ENCODE results near the gene MIF4GD. TPM values are rescaled to one million over a fixed set of nuclear protein-coding genes. Genes with fewer than 3 reads are reported as not detected.

Gene MIF4GD
- total and polyA plus RNA-seq, 2 donors (not counting 1 experiment from before 2014, with no cell fraction given) = 6.3 to 10.3 TPM

DNA sequence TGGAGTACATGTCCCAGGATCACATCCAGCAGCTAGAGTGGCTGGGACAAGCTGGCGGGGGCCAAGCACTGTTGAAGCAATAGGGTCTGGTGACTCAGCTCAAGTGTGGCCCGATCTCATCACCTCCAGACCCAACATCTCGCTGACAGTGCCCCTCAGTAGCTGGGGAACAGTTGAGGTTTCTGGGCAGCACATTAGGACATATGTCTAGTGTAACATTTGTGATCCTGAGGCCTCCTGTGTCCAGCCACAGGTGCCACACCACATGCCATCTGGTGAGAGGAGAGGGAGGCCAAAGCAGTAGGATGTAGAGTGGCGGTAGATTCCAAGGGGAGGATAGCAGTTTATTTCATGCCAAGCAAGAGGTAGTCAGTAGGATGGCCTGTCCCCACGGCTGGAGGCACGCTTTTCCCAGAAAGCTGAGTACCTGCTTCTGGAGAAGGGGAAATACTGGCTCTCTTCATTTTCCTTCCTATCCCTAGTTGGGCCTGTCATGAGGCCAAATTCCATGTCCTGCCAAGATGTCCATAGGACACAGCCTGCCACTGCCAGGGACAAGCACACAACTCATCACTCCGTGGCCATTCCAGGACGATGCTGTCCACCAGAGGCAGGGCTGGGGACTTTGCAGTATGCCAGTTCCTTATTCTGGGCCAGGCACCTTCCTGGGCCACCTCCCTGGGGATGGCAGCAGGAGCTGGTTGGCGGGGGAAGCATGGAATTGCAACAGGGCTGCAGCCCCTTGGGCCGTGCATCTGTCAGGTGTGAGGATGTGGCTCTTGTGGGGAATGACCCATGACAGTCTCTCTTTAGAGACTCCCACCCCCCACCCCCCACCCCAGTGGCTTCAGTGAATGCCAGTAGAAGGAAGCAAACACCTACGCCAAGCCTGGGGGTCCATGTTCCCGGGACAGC, 33.7 kb downstream of the MIF4GD start:
- Histone ChIP-seq H3K27me3 (ENCODE audit: control insufficient read depth, insufficient read depth, low read length) (no peaks in the 10 kb centered on the region), H3K27ac (ENCODE audit: insufficient read depth, low read length) (no peak overlapping the region), H2AFZ (ENCODE audit: low read length) (no peak overlapping the region), H3K4me1 (ENCODE audit: control insufficient read depth, extremely low read depth, insufficient read depth, low read length) (peaks cover 3% of the 10 kb centered on the region), H3K36me3 (ENCODE audit: control insufficient read depth, insufficient read depth, low read length) (peaks cover 47% of the 10 kb centered on the region), H3K9ac (ENCODE audit: insufficient read depth, low read length) (no peak overlapping the region), H3K79me2 (ENCODE audit: control insufficient read depth, insufficient read depth, low read length) (no peaks in the 10 kb centered on the region), H4K20me1 (ENCODE audit: control insufficient read depth, extremely low read depth, insufficient read depth, low read length) (no peaks in the 10 kb centered on the region), H3K9me3 (ENCODE audit: control insufficient read depth, insufficient read depth, low read depth, low read length) (no peaks in the 10 kb centered on the region), H3K4me2 (ENCODE audit: extremely low read depth, insufficient read depth, low read length) (no peak overlapping the region), H3K4me3 (replicated peaks in 1 of 4; ENCODE audit: control extremely low read depth in 1 of 4, insufficient read depth in 1 of 4, low read depth in 3 of 4, low read length in 4 of 4) (no peak overlapping the region)
- no peak for DNase-seq (ENCODE audit: low read depth in 2 of 2)
- TF ChIP-seq EZH2 (IDR thresholded peaks at IDR 0.05; ENCODE audit: low read length, missing control alignments) = no peak
- TF ChIP-seq, protein P1, sequence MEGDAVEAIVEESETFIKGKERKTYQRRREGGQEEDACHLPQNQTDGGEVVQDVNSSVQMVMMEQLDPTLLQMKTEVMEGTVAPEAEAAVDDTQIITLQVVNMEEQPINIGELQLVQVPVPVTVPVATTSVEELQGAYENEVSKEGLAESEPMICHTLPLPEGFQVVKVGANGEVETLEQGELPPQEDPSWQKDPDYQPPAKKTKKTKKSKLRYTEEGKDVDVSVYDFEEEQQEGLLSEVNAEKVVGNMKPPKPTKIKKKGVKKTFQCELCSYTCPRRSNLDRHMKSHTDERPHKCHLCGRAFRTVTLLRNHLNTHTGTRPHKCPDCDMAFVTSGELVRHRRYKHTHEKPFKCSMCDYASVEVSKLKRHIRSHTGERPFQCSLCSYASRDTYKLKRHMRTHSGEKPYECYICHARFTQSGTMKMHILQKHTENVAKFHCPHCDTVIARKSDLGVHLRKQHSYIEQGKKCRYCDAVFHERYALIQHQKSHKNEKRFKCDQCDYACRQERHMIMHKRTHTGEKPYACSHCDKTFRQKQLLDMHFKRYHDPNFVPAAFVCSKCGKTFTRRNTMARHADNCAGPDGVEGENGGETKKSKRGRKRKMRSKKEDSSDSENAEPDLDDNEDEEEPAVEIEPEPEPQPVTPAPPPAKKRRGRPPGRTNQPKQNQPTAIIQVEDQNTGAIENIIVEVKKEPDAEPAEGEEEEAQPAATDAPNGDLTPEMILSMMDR (conservative IDR thresholded peaks at IDR 0.05 in 1 of 2, IDR thresholded peaks at IDR 0.05 in 1 of 2; ENCODE audit: low read depth in 1 of 2, low read length in 2 of 2) = no peak

DNA sequence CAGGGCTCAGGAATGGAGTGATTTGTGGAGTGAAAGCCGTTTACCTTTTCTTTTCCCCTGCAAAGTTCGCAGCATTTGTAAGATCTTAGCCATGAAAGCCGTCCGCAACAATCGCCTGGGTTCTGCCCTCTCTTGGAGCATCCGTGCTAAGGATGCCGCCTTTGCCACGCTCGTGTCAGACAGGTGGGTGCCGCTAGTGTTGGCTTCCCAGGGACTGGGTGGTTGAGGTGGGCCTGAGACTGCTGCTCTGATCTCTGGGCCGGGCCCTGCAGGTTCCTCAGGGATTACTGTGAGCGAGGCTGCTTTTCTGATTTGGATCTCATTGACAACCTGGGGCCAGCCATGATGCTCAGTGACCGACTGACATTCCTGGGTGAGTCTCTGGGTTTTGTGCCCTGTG, 38.2 kb downstream of the MIF4GD start:
- H4K20me1 ChIP-seq (ENCODE audit: control insufficient read depth, extremely low read depth, insufficient read depth, low read length) = no peaks in the 10 kb centered on the region
- TF ChIP-seq EZH2 (IDR thresholded peaks at IDR 0.05; ENCODE audit: low read length, missing control alignments) = no peak
- TF ChIP-seq, protein P1 (conservative IDR thresholded peaks at IDR 0.05 in 1 of 2, IDR thresholded peaks at IDR 0.05 in 1 of 2; ENCODE audit: low read depth in 1 of 2, low read length in 2 of 2) = no peak
- H2AFZ ChIP-seq (ENCODE audit: low read length) = no peak overlapping the region
- H3K27me3 ChIP-seq (ENCODE audit: control insufficient read depth, insufficient read depth, low read length) = no peaks in the 10 kb centered on the region
- peaks cover 41% of the 10 kb centered on the region for H3K36me3 ChIP-seq (ENCODE audit: control insufficient read depth, insufficient read depth, low read length)
- DNase-seq (ENCODE audit: low read depth in 2 of 2) = no peak
- H3K4me1 ChIP-seq (ENCODE audit: control insufficient read depth, extremely low read depth, insufficient read depth, low read length) = no peaks in the 10 kb centered on the region
- no peak overlapping the region for H3K27ac ChIP-seq (ENCODE audit: insufficient read depth, low read length)
- H3K9me3 ChIP-seq (ENCODE audit: control insufficient read depth, insufficient read depth, low read depth, low read length) = no peaks in the 10 kb centered on the region
- no peak overlapping the region for H3K4me2 ChIP-seq (ENCODE audit: extremely low read depth, insufficient read depth, low read length)
- H3K9ac ChIP-seq (ENCODE audit: insufficient read depth, low read length) = no peak overlapping the region
- H3K4me3 ChIP-seq (replicated peaks in 1 of 4; ENCODE audit: control extremely low read depth in 1 of 4, insufficient read depth in 1 of 4, low read depth in 3 of 4, low read length in 4 of 4) = no peak overlapping the region
- no peaks in the 10 kb centered on the region for H3K79me2 ChIP-seq (ENCODE audit: control insufficient read depth, insufficient read depth, low read length)

DNA sequence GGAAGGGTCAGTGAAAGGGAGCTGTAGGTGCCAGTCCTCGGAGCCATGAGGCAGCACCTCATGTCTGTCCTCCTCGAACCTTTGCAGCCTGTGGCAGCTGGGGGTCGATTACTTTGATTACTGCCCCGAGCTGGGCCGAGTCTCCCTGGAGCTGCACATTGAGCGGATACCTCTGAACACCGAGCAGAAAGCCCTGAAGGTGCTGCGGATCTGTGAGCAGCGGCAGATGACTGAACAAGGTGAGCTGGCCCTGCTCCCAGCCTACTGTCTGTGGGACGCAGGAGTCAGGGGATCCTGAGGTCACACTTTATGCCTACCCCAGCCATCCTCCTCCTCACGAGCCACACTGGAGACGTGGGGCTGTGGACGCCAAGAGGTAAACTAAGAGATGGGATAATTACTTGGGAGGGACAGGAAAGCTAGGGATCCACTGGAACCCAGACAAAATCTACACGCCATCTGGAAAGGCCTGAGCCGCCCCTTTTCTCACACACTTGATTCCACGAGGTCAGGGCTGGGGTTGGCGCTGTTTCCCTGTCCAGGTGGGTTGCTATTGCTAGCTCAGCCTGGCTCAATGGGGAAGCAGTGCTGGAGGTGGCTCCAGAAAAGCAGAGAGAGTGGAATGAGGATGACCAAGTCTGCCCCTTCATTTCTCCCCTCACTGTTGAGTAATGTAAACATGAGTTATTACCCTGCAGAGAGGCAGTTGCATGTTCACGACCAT, 39.1 kb downstream of the MIF4GD start:
- DNase-seq (ENCODE audit: low read depth in 2 of 2) = no peak
- H3K27me3 ChIP-seq (ENCODE audit: control insufficient read depth, insufficient read depth, low read length) = no peaks in the 10 kb centered on the region

More for the DNA sequence above, 39.1 kb downstream of the MIF4GD start:
- Histone ChIP-seq H3K4me2 (ENCODE audit: extremely low read depth, insufficient read depth, low read length) (no peak overlapping the region), H2AFZ (ENCODE audit: low read length) (no peak overlapping the region), H4K20me1 (ENCODE audit: control insufficient read depth, extremely low read depth, insufficient read depth, low read length) (no peaks in the 10 kb centered on the region), H3K9ac (ENCODE audit: insufficient read depth, low read length) (no peak overlapping the region), H3K27ac (ENCODE audit: insufficient read depth, low read length) (no peak overlapping the region), H3K4me3 (replicated peaks in 1 of 4; ENCODE audit: control extremely low read depth in 1 of 4, insufficient read depth in 1 of 4, low read depth in 3 of 4, low read length in 4 of 4) (no peak overlapping the region), H3K9me3 (ENCODE audit: control insufficient read depth, insufficient read depth, low read depth, low read length) (no peaks in the 10 kb centered on the region), H3K36me3 (ENCODE audit: control insufficient read depth, insufficient read depth, low read length) (peaks cover 39% of the 10 kb centered on the region), H3K4me1 (ENCODE audit: control insufficient read depth, extremely low read depth, insufficient read depth, low read length) (no peaks in the 10 kb centered on the region), H3K79me2 (ENCODE audit: control insufficient read depth, insufficient read depth, low read length) (no peaks in the 10 kb centered on the region)
- TF ChIP-seq EZH2 (IDR thresholded peaks at IDR 0.05; ENCODE audit: low read length, missing control alignments) = no peak
- TF ChIP-seq, protein P1 (conservative IDR thresholded peaks at IDR 0.05 in 1 of 2, IDR thresholded peaks at IDR 0.05 in 1 of 2; ENCODE audit: low read depth in 1 of 2, low read length in 2 of 2) = no peak

Measured in fibroblast of lung (primary cell).